RWPE2 (cell line): ENCODE measurements around the gene ZNF569.
"Not testable (repeated sequence)": the region's sequence is repeated elsewhere in the genome, so short reads cannot be mapped to it uniquely, and the experiment has no call there.

Experiments
- ATAC-seq: fragments of 200-7000 bp; cut with Tn5 transposase; 3 replicates; pipeline ENCODE4 v1.9.1; 2021; ENCODE audit warnings: low read depth
- DNase-seq: peaks from one replicate; pipeline ENCODE4 v3.0.0-alpha.2; 2020; ENCODE audit warnings: low spot score
- H3K27ac ChIP-seq: fragments of 450-650 bp; 2 replicates; pipeline ENCODE4 v1.5.1; 2017; ENCODE audit warnings: mild to moderate bottlenecking; ENCODE audit not compliant: poor library complexity, severe bottlenecking
- H3K27me3 ChIP-seq: fragments of 250-450 bp; sonication (Bioruptor Pico); 2 replicates; pipeline ENCODE4 v1.5.1; 2021; ENCODE audit warnings: mild to moderate bottlenecking, moderate library complexity; ENCODE audit not compliant: insufficient read depth, poor library complexity, severe bottlenecking
- H3K36me3 ChIP-seq: fragments of 250-450 bp; sonication (Bioruptor Pico); 2 replicates; pipeline ENCODE4 v1.5.1; 2020; ENCODE audit warnings: low read depth, mild to moderate bottlenecking, moderate library complexity
- H3K4me1 ChIP-seq: fragments of 250-450 bp; sonication (Bioruptor Pico); 2 replicates; pipeline ENCODE4 v1.5.1; 2021; ENCODE audit warnings: mild to moderate bottlenecking, moderate library complexity; ENCODE audit not compliant: insufficient read depth, poor library complexity, severe bottlenecking
- H3K4me3 ChIP-seq: fragments of 250-450 bp; sonication (Bioruptor Pico); 2 replicates; pipeline ENCODE4 v1.5.1; 2021; ENCODE audit warnings: mild to moderate bottlenecking, moderate library complexity; ENCODE audit not compliant: severe bottlenecking
- H3K9me3 ChIP-seq: fragments of 250-450 bp; sonication (Bioruptor Pico); 2 replicates; pipeline ENCODE4 v1.5.1; 2021; ENCODE audit warnings: mild to moderate bottlenecking, moderate library complexity; ENCODE audit not compliant: severe bottlenecking
- CTCF ChIP-seq: fragments of 450-650 bp; IDR thresholded peaks from one replicate; pipeline ENCODE4 v1.5.1; 2017; ENCODE audit warnings: mild to moderate bottlenecking, moderate library complexity; ENCODE audit not compliant: poor library complexity, severe bottlenecking

Gene ZNF569

GRCh38 chr19:37403403-37403802, 63.8 kb downstream of the ZNF569 start:
- TF ChIP-seq CTCF: no peak
- DNase-seq: peak; percentile 51
- H3K27me3 ChIP-seq: no peaks in the 10 kb centered on the region
- no peaks in the 10 kb centered on the region for H3K4me1 ChIP-seq
- H3K36me3 ChIP-seq: no peaks in the 10 kb centered on the region
- no peak overlapping the region for H3K4me3 ChIP-seq
- no peak overlapping the region for H3K27ac ChIP-seq
- H3K9me3 ChIP-seq: peaks cover 8% of the 10 kb centered on the region
- ATAC-seq: no peak

GRCh38 chr19:37401078-37401477, 66.2 kb downstream of the ZNF569 start:
- Histone ChIP-seq H3K27me3 (no peaks in the 10 kb centered on the region), H3K4me3 (no peak overlapping the region), H3K36me3 (no peaks in the 10 kb centered on the region), H3K4me1 (no peaks in the 10 kb centered on the region), H3K27ac (no peak overlapping the region), H3K9me3 (peaks cover 8% of the 10 kb centered on the region)
- ATAC-seq (no peak), DNase-seq (no peak)
- no peak for TF ChIP-seq CTCF

- not testable (repeated sequence) for H3K4me1 ChIP-seq, ATAC-seq, H3K27me3 ChIP-seq, DNase-seq, H3K4me3 ChIP-seq, H3K27ac ChIP-seq
- H3K36me3 ChIP-seq: peaks cover 11% of the 10 kb centered on the region; the same call in 1 of the 2 replicates
- H3K9me3 ChIP-seq: peaks cover 37% of the 10 kb centered on the region
Observed at GRCh38 chr19:37391399-37391798, 75.8 kb downstream of the ZNF569 start.

- no peaks in the 10 kb centered on the region for H3K4me1 ChIP-seq
- DNase-seq: no peak
- H3K4me3 ChIP-seq: no peak overlapping the region
- H3K27ac ChIP-seq: no peak overlapping the region
- peaks cover 26% of the 10 kb centered on the region for H3K36me3 ChIP-seq
- TF ChIP-seq CTCF: no peak
- no peaks in the 10 kb centered on the region for H3K27me3 ChIP-seq
- peaks cover 32% of the 10 kb centered on the region for H3K9me3 ChIP-seq
- ATAC-seq: no peak
Observed at GRCh38 chr19:37389234-37389633, 78.0 kb downstream of the ZNF569 start.

- Histone ChIP-seq H3K36me3 (0 out of 2 replicates have a peak, but pooled peaks cover 9% of the 10 kb centered on the region), H3K4me1 (no peaks in the 10 kb centered on the region), H3K27ac (peak within 1 kb of the TSS; percentile 23), H3K27me3 (no peaks in the 10 kb centered on the region), H3K9me3 (no peaks in the 10 kb centered on the region), H3K4me3 (peak within 1 kb of the TSS; percentile 44)
- no peak for TF ChIP-seq CTCF
- ATAC-seq (peak; percentile 98), DNase-seq (peak; percentile 95)
Observed at GRCh38 chr19:37370880-37371661, 96.2 kb downstream of the ZNF569 start, which contains the start of gene ZNF527. Gene ZNF527 (plus strand): TSS chr19:37371099. CDS start chr19:37374199, 3,100 bp downstream.

- not testable (repeated sequence) for H3K4me1 ChIP-seq, H3K36me3 ChIP-seq, H3K9me3 ChIP-seq, H3K27me3 ChIP-seq, DNase-seq
- peak overlapping the region; percentile 44 for H3K4me3 ChIP-seq
- H3K27ac ChIP-seq: peak overlapping the region; percentile 23
- peak; percentile 3 for ATAC-seq
Observed at GRCh38 chr19:37370386-37370879, 96.8 kb downstream of the ZNF569 start.
